H1 (cell line): Measurements from ENCODE around the gene DNAAF5. TPM values are rescaled to one million over a fixed set of nuclear protein-coding genes. Genes with fewer than 3 reads are reported as not detected.

Source experiments
- CTCF ChIA-PET: fragments of 300-600 bp; sonication (Branson Sonifier 250); formaldehyde crosslinking; loops from one replicate; lab custom pipeline; 2021; ENCODE audit not compliant: partially characterized antibody; lab: Charles Lee
- POLR2A ChIA-PET: fragments of 300-600 bp; sonication (Branson Sonifier 250); formaldehyde crosslinking; loops from one replicate; lab custom pipeline; 2021; ENCODE audit warnings: inconsistent platforms; ENCODE audit not compliant: partially characterized antibody; lab: Charles Lee
- DNase-seq, 2 experiments: peaks; one replicate each; pipeline versions ENCODE4 v3.0.0 to v3.0.0-alpha.2; 2010 to 2022; ENCODE audit warnings: low spot score in 2 of 2, low read depth in 1 of 2, mixed read lengths in 1 of 2
- FAIRE-seq: peaks from 2 replicates; lab custom pipeline; 2011; peaks lifted over from hg19 to GRCh38; lab: Jason Lieb, UNC
- H2AFZ ChIP-seq: 2 replicates; pipeline ENCODE4 v1.8.1; 2012; ENCODE audit warnings: low read length, inconsistent platforms
- H2AK5ac ChIP-seq: 2 replicates; pipeline ENCODE4 v1.6.1; 2013; ENCODE audit warnings: low read depth, low read length
- H2BK120ac ChIP-seq: replicated peaks from 2 replicates; pipeline ENCODE3; 2013; ENCODE audit warnings: low read depth, low read length, inconsistent platforms
- H2BK12ac ChIP-seq: 2 replicates; pipeline ENCODE4 v1.6.1; 2013; ENCODE audit warnings: low read depth, low read length
- H2BK15ac ChIP-seq: 2 replicates; pipeline ENCODE4 v1.6.1; 2013; ENCODE audit warnings: low read length
- H2BK20ac ChIP-seq: 2 replicates; pipeline ENCODE4 v1.6.1; 2013; ENCODE audit warnings: low read length
- H2BK5ac ChIP-seq: 2 replicates; pipeline ENCODE4 v1.6.1; 2013; ENCODE audit warnings: low read depth, low read length
- H3K14ac ChIP-seq: 2 replicates; pipeline ENCODE4 v1.6.1; 2013; ENCODE audit warnings: inconsistent platforms; ENCODE audit not compliant: insufficient read length
- H3K18ac ChIP-seq: 2 replicates; pipeline ENCODE4 v1.6.1; 2013; ENCODE audit warnings: low read length; ENCODE audit errors: extremely low read depth
- H3K23ac ChIP-seq: 2 replicates; pipeline ENCODE4 v1.6.1; 2013; ENCODE audit warnings: inconsistent platforms; ENCODE audit not compliant: insufficient read length
- H3K23me2 ChIP-seq: 2 replicates; pipeline ENCODE4 v1.6.1; 2013; ENCODE audit warnings: low read depth, low read length
- H3K27ac ChIP-seq: 2 replicates; pipeline ENCODE4 v1.6.1; 2011; ENCODE audit warnings: low read depth, low read length, inconsistent platforms
- H3K27me3 ChIP-seq, 4 experiments: replicated peaks in 1 of 4; 1 replicate in 1 of 4; 2 replicates in 3 of 4; pipeline versions ENCODE4 v1.6.1 to v1.8.1; 2011 to 2013; ENCODE audit warnings: low read length in 3 of 4, mild to moderate bottlenecking in 3 of 4, inconsistent platforms in 2 of 4, mixed read lengths in 2 of 4, moderate library complexity in 1 of 4; ENCODE audit not compliant: control insufficient read depth in 3 of 4, insufficient read depth in 3 of 4; ENCODE audit errors: extremely low read depth in 1 of 4
- H3K36me3 ChIP-seq, 4 experiments: 2 replicates each; pipeline versions ENCODE4 v1.6.1 to v1.8.1; 2011 to 2013; ENCODE audit warnings: mild to moderate bottlenecking in 4 of 4, low read length in 3 of 4, moderate library complexity in 2 of 4, control low read depth in 1 of 4, inconsistent platforms in 1 of 4; ENCODE audit not compliant: insufficient read depth in 4 of 4, control insufficient read depth in 2 of 4
- H3K4ac ChIP-seq: replicated peaks from 2 replicates; pipeline ENCODE3; 2013; ENCODE audit warnings: low read length, low read depth, mixed read lengths, inconsistent platforms; ENCODE audit not compliant: insufficient read length
- H3K4me1 ChIP-seq, 4 experiments: replicated peaks in 1 of 4; 1 replicate in 1 of 4; 2 replicates in 3 of 4; pipeline versions ENCODE4 v1.6.1 to v1.8.1; 2011 to 2013; ENCODE audit warnings: low read length in 3 of 4, inconsistent platforms in 2 of 4, mixed read lengths in 1 of 4; ENCODE audit not compliant: insufficient read depth in 4 of 4, control insufficient read depth in 3 of 4
- H3K4me2 ChIP-seq, 2 experiments: 2 replicates each; pipeline versions ENCODE4 v1.6.1 to v1.8.1; 2011 to 2013; ENCODE audit warnings: low read depth in 2 of 2, low read length in 2 of 2, control low read depth in 1 of 2, inconsistent platforms in 1 of 2, mild to moderate bottlenecking in 1 of 2; ENCODE audit not compliant: insufficient read depth in 1 of 2
- H3K4me3 ChIP-seq, 4 experiments: fragments of 200-600, 300-600 bp in 1 of 4; sonication (generic), shearing (Covaris generic), sonication (Bioruptor Twin) in 1 of 4; 2 replicates each; pipeline versions ENCODE4 v1.5.1 to v1.8.1; 2011 to 2016; ENCODE audit warnings: low read length in 4 of 4, low read depth in 3 of 4, control low read depth in 2 of 4, inconsistent platforms in 2 of 4, mild to moderate bottlenecking in 2 of 4, mixed read lengths in 1 of 4, moderate library complexity in 1 of 4; ENCODE audit not compliant: insufficient read depth in 2 of 4; ENCODE audit errors: extremely low read depth in 1 of 4
- H3K56ac ChIP-seq: replicated peaks from 2 replicates; pipeline ENCODE3; 2013; ENCODE audit warnings: low read depth, mild to moderate bottlenecking, mixed read lengths, low read length, inconsistent platforms; ENCODE audit not compliant: insufficient read length
- H3K79me1 ChIP-seq: 2 replicates; pipeline ENCODE4 v1.6.1; 2013; ENCODE audit warnings: low read depth, low read length, control low read depth
- H3K79me2 ChIP-seq, 2 experiments: 2 replicates each; pipeline versions ENCODE4 v1.6.1 to v1.8.1; 2012 to 2013; ENCODE audit warnings: low read length in 2 of 2, mild to moderate bottlenecking in 2 of 2, inconsistent platforms in 1 of 2; ENCODE audit not compliant: insufficient read depth in 2 of 2, control insufficient read depth in 1 of 2
- H3K9ac ChIP-seq, 4 experiments: replicated peaks in 1 of 4; 1 replicate in 1 of 4; 2 replicates in 3 of 4; pipeline versions ENCODE4 v1.6.1 to v1.8.1; 2011 to 2013; ENCODE audit warnings: low read depth in 3 of 4, low read length in 3 of 4, control low read depth in 2 of 4, mild to moderate bottlenecking in 2 of 4, moderate library complexity in 2 of 4, inconsistent platforms in 1 of 4; ENCODE audit errors: extremely low read depth in 1 of 4
- H3K9me3 ChIP-seq, 2 experiments: 2 replicates each; pipeline versions ENCODE4 v1.6.1 to v1.8.1; 2012 to 2013; ENCODE audit warnings: mild to moderate bottlenecking in 2 of 2, moderate library complexity in 2 of 2, control low read depth in 1 of 2, inconsistent platforms in 1 of 2, low read depth in 1 of 2, low read length in 1 of 2, mixed read lengths in 1 of 2; ENCODE audit not compliant: insufficient read depth in 2 of 2
- H4K20me1 ChIP-seq, 2 experiments: replicated peaks in 1 of 2; 2 replicates each; pipeline versions ENCODE3 to v1.8.1; 2011 to 2013; ENCODE audit warnings: inconsistent platforms in 2 of 2, low read length in 2 of 2, mild to moderate bottlenecking in 1 of 2; ENCODE audit not compliant: insufficient read depth in 2 of 2, control insufficient read depth in 1 of 2
- H4K5ac ChIP-seq: 2 replicates; pipeline ENCODE4 v1.6.1; 2013; ENCODE audit warnings: low read length, low read depth, mixed read lengths, inconsistent platforms; ENCODE audit not compliant: insufficient read length
- H4K8ac ChIP-seq: 2 replicates; pipeline ENCODE4 v1.8.0; 2013; ENCODE audit warnings: mild to moderate bottlenecking, moderate library complexity, low read length, inconsistent platforms; ENCODE audit not compliant: insufficient read depth; ENCODE audit errors: extremely low read depth
- H4K91ac ChIP-seq: replicated peaks from 2 replicates; pipeline ENCODE3; 2013; ENCODE audit warnings: low read length, mixed read lengths, inconsistent platforms; ENCODE audit not compliant: insufficient read length
- BCL11A ChIP-seq, 2 experiments: IDR thresholded peaks; one replicate each; pipeline ENCODE4 v1.6.1; 2011; ENCODE audit warnings: low read depth in 2 of 2, low read length in 2 of 2, mild to moderate bottlenecking in 2 of 2
- EGR1 ChIP-seq: IDR thresholded peaks from 2 replicates; pipeline ENCODE4 v1.6.1; 2011; ENCODE audit warnings: low read depth, low read length, borderline replicate concordance
- PHF8 ChIP-seq: fragments of 200-600 bp; sonication (generic); conservative IDR thresholded peaks from 2 replicates; pipeline ENCODE4 v1.7.1; 2012; ENCODE audit warnings: low read depth, mild to moderate bottlenecking, inconsistent platforms, low read length, moderate library complexity
- RBBP5 ChIP-seq: IDR thresholded peaks from 2 replicates; pipeline ENCODE4 v1.7.1; 2012; ENCODE audit warnings: low read depth, mild to moderate bottlenecking, inconsistent platforms, low read length, moderate library complexity, borderline replicate concordance
- RFX5 ChIP-seq: IDR thresholded peaks from 2 replicates; pipeline ENCODE4 v1.6.1; 2011; ENCODE audit warnings: low read depth, low read length, improper control_type of control experiment, borderline replicate concordance
- SIX5 ChIP-seq: IDR thresholded peaks from 2 replicates; pipeline ENCODE4 v1.6.1; 2011; ENCODE audit warnings: mild to moderate bottlenecking, low read depth, low read length
- TCF12 ChIP-seq: IDR thresholded peaks from 2 replicates; pipeline ENCODE4 v1.6.1; 2011; ENCODE audit warnings: low read depth, mild to moderate bottlenecking, low read length
- whole genome bisulfite sequencing, 2 experiments: shearing (Covaris generic) in 1 of 2; methylation state at CpG; one replicate each; pipeline versions ENCODE4 v1.1.6 to v1.1.7; 2013 to 2015; ENCODE audit warnings: low lambda C conversion rate in 2 of 2, mixed read lengths in 2 of 2, inconsistent platforms in 1 of 2, low coverage in 1 of 2, missing lambda C conversion rate in 1 of 2; ENCODE audit not compliant: insufficient replicate concordance in 2 of 2, insufficient coverage in 1 of 2, insufficient read length in 1 of 2; ENCODE audit errors: extremely low coverage in 1 of 2, missing lambda C conversion rate in 1 of 2; 5-methylcytosine and 5-hydroxymethylcytosine counted together
- polyA plus RNA-seq, 7 experiments: library from polyadenylated mRNA; depleted of rRNA in 3 of 7; stranded (reverse) in 5 of 7; unstranded in 2 of 7; fragments of >200 nt in 5 of 7; fragments of 200-250 nt in 2 of 7; gene quantifications; 1 replicate in 5 of 7; 2 replicates in 1 of 7; 4 replicates in 1 of 7; pipeline versions ENCODE4 v1.2.1 to v1.2.3, GENCODE V29; 2011 to 2013; ENCODE audit warnings: missing spikeins in 2 of 7, mixed read lengths in 2 of 7
- total RNA-seq: library from RNA; stranded (reverse); fragmentation: NEBNext Ultra II Directional; extraction: Animal tissue kit (Norgen Biotek cat#: 25700); gene quantifications from 2 replicates; pipeline ENCODE4 v1.2.1, GENCODE V29; 2021
- TF ChIP-seq, protein P1 (sequence below): IDR thresholded peaks from 2 replicates; pipeline ENCODE4 v1.6.1; 2012; ENCODE audit warnings: inconsistent platforms
- TF ChIP-seq, protein P2 (sequence below): IDR thresholded peaks from 2 replicates; pipeline ENCODE4 v1.6.1; 2011; ENCODE audit warnings: low read depth, mild to moderate bottlenecking, low read length; ENCODE audit not compliant: insufficient read depth

Gene DNAAF5
- total and polyA plus RNA-seq, 2 of the 8 experiments (the other 6 are each of a cell fraction or from before 2014, with no cell fraction given): 55.1 to 95.9 TPM

DNA sequence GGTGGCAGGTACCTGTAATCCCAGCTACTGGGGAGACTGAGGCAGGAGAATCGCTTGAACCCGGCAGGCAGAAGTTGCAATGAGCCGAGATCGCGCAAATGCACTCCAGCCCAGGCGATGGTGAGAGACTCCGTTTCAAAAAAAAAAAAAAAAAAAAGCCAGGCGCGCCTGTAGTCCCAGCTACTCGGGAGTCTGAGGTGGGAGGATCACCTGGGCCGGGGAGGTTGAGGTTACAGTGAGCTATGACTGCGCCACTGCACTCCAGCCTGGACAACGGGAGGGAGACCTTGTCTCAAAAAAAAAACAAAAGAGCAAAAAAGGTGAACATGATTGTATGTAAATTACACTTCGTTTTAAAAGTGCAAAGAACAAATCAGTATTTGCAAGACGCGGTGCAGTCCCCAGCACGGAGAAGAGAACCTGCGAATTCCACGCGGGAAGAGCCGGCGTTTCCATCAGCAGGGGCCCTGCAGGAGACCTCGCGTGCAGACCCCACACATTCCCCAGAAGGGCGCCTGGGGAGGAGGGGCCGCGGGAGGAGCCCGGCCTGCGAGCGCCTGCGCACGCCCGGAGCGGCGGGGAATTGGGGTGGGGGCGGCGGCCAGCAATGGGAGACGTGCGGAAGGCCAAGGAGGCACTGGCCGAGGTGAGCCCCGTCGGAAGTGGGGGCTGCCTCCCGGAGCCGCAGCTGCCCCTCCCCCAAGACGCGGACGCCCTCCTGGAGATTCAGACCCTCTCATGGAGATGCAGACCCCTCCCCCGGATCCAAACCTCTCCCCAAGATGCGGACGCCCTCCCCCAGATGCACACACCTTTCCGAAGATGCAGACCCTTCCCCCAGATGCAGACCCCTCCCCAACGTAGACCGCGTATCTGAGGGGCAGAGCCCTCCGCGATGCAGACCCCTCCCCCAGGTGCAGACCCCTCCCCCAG lies 89.1 kb downstream of the DNAAF5 start:
- CTCF ChIA-PET: interaction anchor here (0.6 kb wide), 1 partner anchor 25 kb away, joined by 3 read pairs; no protein-coding TSS in a partner anchor
- H4K8ac ChIP-seq: peak overlapping the region; percentile 85; the same call in 1 of the 2 replicates
- H2AFZ ChIP-seq: no peak overlapping the region
- H2BK20ac ChIP-seq: peak overlapping the region; percentile 61; the same call in 1 of the 2 replicates
- peak overlapping the region; percentile 70 for H3K56ac ChIP-seq
- no peaks in the 10 kb centered on the region for H3K36me3 ChIP-seq
- no peak overlapping the region for H2BK120ac ChIP-seq
- H3K27ac ChIP-seq: peak overlapping the region; percentile 84
- WGBS, 2 experiments: 12% methylated on average over 37 of the region's 56 CpGs; no CpG with 5 or more reads in 1 of the 2 experiments
- no peak overlapping the region for H2BK15ac ChIP-seq
- no peaks in the 10 kb centered on the region; a peak in 1 of 4 replicates for H3K9me3 ChIP-seq
- peak overlapping the region; percentile 92 for H2BK5ac ChIP-seq
- peak overlapping the region; percentile 53; the same call in 1 of the 2 replicates for H2AK5ac ChIP-seq
- DNase-seq: peak; percentile 80 to 90
- H4K5ac ChIP-seq: peak overlapping the region; percentile 63
- H4K91ac ChIP-seq: peak overlapping the region; percentile 88
- peaks cover 8% of the 10 kb centered on the region; the same call in 1 of the 2 replicates for H3K23me2 ChIP-seq
- H3K23ac ChIP-seq: no peak overlapping the region
- peak overlapping the region; percentile 3 for H3K4ac ChIP-seq
- H2BK12ac ChIP-seq: peak overlapping the region; percentile 68
- H3K18ac ChIP-seq: peak overlapping the region; percentile 83
- peaks cover 4 to 11% (median 9%) of the 10 kb centered on the region in 4 experiments; a peak in 6 of 7 replicates for H3K4me1 ChIP-seq
- no peak overlapping the region for H3K14ac ChIP-seq
- no peaks in the 10 kb centered on the region; the same call in none of the 2 replicates for H3K79me1 ChIP-seq
- POLR2A ChIA-PET: interaction anchor here (0.7 to 1.8 kb wide), 6 partner anchors 12 to 300 kb away, joined by 3 to 5 read pairs (median 5); partner anchors contain the start of genes GET4 and SUN1
- no peak for FAIRE-seq
- H4K20me1 ChIP-seq: peaks cover 12 to 13% of the 10 kb centered on the region in 2 experiments
- H3K79me2 ChIP-seq: peaks cover 24 to 37% of the 10 kb centered on the region in 2 experiments
- H3K4me3 ChIP-seq: peak overlapping the region; percentile 58 to 79 (median 71)
- peak overlapping the region; percentile 66 to 75 for H3K4me2 ChIP-seq
- no peaks in the 10 kb centered on the region for H3K27me3 ChIP-seq
- peak overlapping the region; percentile 58 to 65 (median 64) for H3K9ac ChIP-seq
- TF ChIP-seq SIX5: no peak
- TF ChIP-seq EGR1: no peak
- peak; percentile 95; the same call in 1 of the 2 replicates for TF ChIP-seq RBBP5
- TF ChIP-seq TCF12: 0 out of 2 replicates have a peak, but pooled peaks have one; percentile 62
- TF ChIP-seq BCL11A (IDR thresholded peaks at IDR 0.05; ENCODE audit: low read depth in 2 of 2, low read length in 2 of 2): no peak
- TF ChIP-seq, protein P1, sequence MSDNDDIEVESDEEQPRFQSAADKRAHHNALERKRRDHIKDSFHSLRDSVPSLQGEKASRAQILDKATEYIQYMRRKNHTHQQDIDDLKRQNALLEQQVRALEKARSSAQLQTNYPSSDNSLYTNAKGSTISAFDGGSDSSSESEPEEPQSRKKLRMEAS: 0 out of 2 replicates have a peak, but pooled peaks have one; percentile 2
- peak; percentile 61 for TF ChIP-seq PHF8
- TF ChIP-seq RFX5: no peak
- TF ChIP-seq, protein P2, sequence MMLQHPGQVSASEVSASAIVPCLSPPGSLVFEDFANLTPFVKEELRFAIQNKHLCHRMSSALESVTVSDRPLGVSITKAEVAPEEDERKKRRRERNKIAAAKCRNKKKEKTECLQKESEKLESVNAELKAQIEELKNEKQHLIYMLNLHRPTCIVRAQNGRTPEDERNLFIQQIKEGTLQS: no peak
